HT-29 (cell line): Measurements from ENCODE around the gene ITIH4. TPM values are rescaled to one million over a fixed set of nuclear protein-coding genes. Genes with fewer than 3 reads are reported as not detected.

Experiments used
- DNase-seq: peaks from one replicate; pipeline ENCODE4 v3.0.0-alpha.2; 2015; ENCODE audit warnings: low spot score
- total RNA-seq: library from RNA; depleted of rRNA; stranded (reverse); fragments of >200 nt; shearing (Covaris generic); gene quantifications from 2 replicates; pipeline ENCODE4 v1.2.3, GENCODE V29; 2014

ITIH4 gene
- total RNA-seq, 1 experiment from 2014 or later = not detected

- no peak for DNase-seq
Observed at GRCh38 chr3:52833202-52833601, 2.7 kb upstream of the ITIH4 start.

- peak; percentile 60 for DNase-seq
Observed at GRCh38 chr3:52831500-52832301, 1.2 kb upstream of the ITIH4 start.

- DNase-seq = no peak
Observed at GRCh38 chr3:52829906-52830463, 487 bp downstream of the ITIH4 start.

- no peak for DNase-seq
Observed at GRCh38 chr3:52829482-52829881, 990 bp downstream of the ITIH4 start.

GRCh38 chr3:52827866-52828376, 2.6 kb downstream of the ITIH4 start:
- peak; percentile 17 for DNase-seq

GRCh38 chr3:52827441-52827840, 3.0 kb downstream of the ITIH4 start:
- no peak for DNase-seq

GRCh38 chr3:52824037-52824436, 6.4 kb downstream of the ITIH4 start:
- no peak for DNase-seq

- no peak for DNase-seq
Observed at GRCh38 chr3:52822363-52822762, 8.1 kb downstream of the ITIH4 start.

- peak; percentile 38 for DNase-seq
Observed at GRCh38 chr3:52820736-52821135, 9.7 kb downstream of the ITIH4 start.

- DNase-seq = no peak
Observed at GRCh38 chr3:52819936-52820335, 10.5 kb downstream of the ITIH4 start.

- no peak for DNase-seq
Observed at GRCh38 chr3:52817860-52818259, 12.6 kb downstream of the ITIH4 start.

- DNase-seq = no peak
Observed at GRCh38 chr3:52817221-52817620, 13.3 kb downstream of the ITIH4 start.

GRCh38 chr3:52816654-52817053, 13.8 kb downstream of the ITIH4 start:
- DNase-seq = no peak

GRCh38 chr3:52816199-52816598, 14.3 kb downstream of the ITIH4 start:
- DNase-seq = no peak

GRCh38 chr3:52813810-52814209, 16.7 kb downstream of the ITIH4 start:
- DNase-seq = no peak

- DNase-seq = no peak
Observed at GRCh38 chr3:52811452-52812011, 18.9 kb downstream of the ITIH4 start.

- DNase-seq = no peak
Observed at GRCh38 chr3:52810923-52811322, 19.5 kb downstream of the ITIH4 start.

- DNase-seq = no peak
Observed at GRCh38 chr3:52809662-52810377, 20.7 kb downstream of the ITIH4 start.

GRCh38 chr3:52809149-52809548, 21.3 kb downstream of the ITIH4 start:
- DNase-seq = no peak

GRCh38 chr3:52805270-52806039, 25.0 kb downstream of the ITIH4 start:
- no peak for DNase-seq

- DNase-seq = no peak
Observed at GRCh38 chr3:52801839-52802238, 28.6 kb downstream of the ITIH4 start.
